Activated CD8-positive, alpha-beta memory T cell treated with anti-CD3 and anti-CD28 coated beads, Interleukin-2, amount 10 ng/mL, durations not matched to agents 7 days and 5 days (primary cell): Measurements from ENCODE around the gene ME2. TPM values are rescaled to one million over a fixed set of nuclear protein-coding genes. Genes with fewer than 3 reads are reported as not detected.
"Not testable (repeated sequence)": the region's sequence is repeated elsewhere in the genome, so short reads cannot be mapped to it uniquely, and the experiment has no call there.

Experiments used
- ATAC-seq: fragments of 150-1000 bp; cut with Tn5 transposase; one replicate; pipeline ENCODE4 v1.10.0; 2021; ENCODE audit warnings: moderate library complexity
- CTCF ChIA-PET: fragments of 350-600 bp; sonication (Branson Sonifier 250); formaldehyde crosslinking; loops from one replicate; lab custom pipeline; 2021; ENCODE audit warnings: antibody characterized with exemption; lab: Charles Lee
- DNase-seq: peaks from one replicate; pipeline ENCODE4 v3.0.0-alpha.2; 2020
- H3K27ac Mint-ChIP-seq: one replicate; pipeline ENCODE4 v1.8.0; 2021; ENCODE audit warnings: mild to moderate bottlenecking, mixed read lengths
- H3K27me3 Mint-ChIP-seq: one replicate; pipeline ENCODE4 v1.8.0; 2021; ENCODE audit warnings: mixed read lengths
- H3K36me3 Mint-ChIP-seq: one replicate; pipeline ENCODE4 v1.8.0; 2021; ENCODE audit warnings: mild to moderate bottlenecking, mixed read lengths
- H3K4me1 Mint-ChIP-seq: one replicate; pipeline ENCODE4 v1.8.0; 2021; ENCODE audit warnings: mixed read lengths
- H3K4me3 Mint-ChIP-seq: one replicate; pipeline ENCODE4 v1.8.0; 2021; ENCODE audit warnings: mild to moderate bottlenecking, moderate library complexity, mixed read lengths
- H3K9me3 Mint-ChIP-seq: one replicate; pipeline ENCODE4 v1.8.0; 2022; ENCODE audit warnings: low read depth, mixed read lengths
- total RNA-seq, 2 experiments: library from RNA; stranded (reverse); gene quantifications; one replicate each; pipeline ENCODE4 v1.2.3, GENCODE V29; 2021

Gene ME2
- total RNA-seq, 2 experiments from 2014 or later: 77.2 to 86.9 TPM

GRCh38 chr18:50973367-50974126 is 94.6 kb downstream of the ME2 start:
- DNase-seq (no peak), ATAC-seq (no peak)
- no peaks in the 10 kb centered on the region for H3K27me3 Mint-ChIP-seq
- H3K9me3 Mint-ChIP-seq: peaks cover 15% of the 10 kb centered on the region
- CTCF ChIA-PET: no interaction called here
- peaks cover 48% of the 10 kb centered on the region for H3K36me3 Mint-ChIP-seq
- H3K4me1 Mint-ChIP-seq: peaks cover 16% of the 10 kb centered on the region
- no peak overlapping the region for H3K27ac Mint-ChIP-seq
- no peak overlapping the region for H3K4me3 Mint-ChIP-seq

- ATAC-seq (no peak), DNase-seq (no peak)
- H3K4me3 Mint-ChIP-seq: no peak overlapping the region
- H3K27me3 Mint-ChIP-seq: no peaks in the 10 kb centered on the region
- peaks cover 57% of the 10 kb centered on the region for H3K36me3 Mint-ChIP-seq
- no peak overlapping the region for H3K27ac Mint-ChIP-seq
- H3K4me1 Mint-ChIP-seq: peaks cover 2% of the 10 kb centered on the region
- CTCF ChIA-PET: no interaction called here
- peaks cover 17% of the 10 kb centered on the region for H3K9me3 Mint-ChIP-seq
Observed at GRCh38 chr18:50977037-50977760, 98.3 kb downstream of the ME2 start.

GRCh38 chr18:50981381-50981780 is 102.5 kb downstream of the ME2 start:
- DNase-seq (no peak), ATAC-seq (no peak)
- Mint-ChIP-seq H3K27ac (no peak overlapping the region), H3K27me3 (no peaks in the 10 kb centered on the region), H3K36me3 (peaks cover 49% of the 10 kb centered on the region), H3K4me1 (no peaks in the 10 kb centered on the region), H3K4me3 (no peak overlapping the region), H3K9me3 (peaks cover 8% of the 10 kb centered on the region)
- CTCF ChIA-PET: interaction anchor here (0.6 kb wide), 1 partner anchor 135 kb away, joined by 3 read pairs; no protein-coding TSS in a partner anchor

GRCh38 chr18:50982086-50982801 is 103.3 kb downstream of the ME2 start:
- DNase-seq (no peak), ATAC-seq (no peak)
- Mint-ChIP-seq H3K9me3 (peaks cover 5% of the 10 kb centered on the region), H3K27ac (no peak overlapping the region), H3K4me3 (no peak overlapping the region), H3K4me1 (no peaks in the 10 kb centered on the region), H3K36me3 (peaks cover 41% of the 10 kb centered on the region), H3K27me3 (no peaks in the 10 kb centered on the region)
- CTCF ChIA-PET: no interaction called here

- Mint-ChIP-seq H3K27ac (no peak overlapping the region), H3K27me3 (no peaks in the 10 kb centered on the region), H3K4me1 (no peaks in the 10 kb centered on the region), H3K36me3 (peaks cover 38% of the 10 kb centered on the region), H3K9me3 (peaks cover 3% of the 10 kb centered on the region), H3K4me3 (no peak overlapping the region)
- ATAC-seq (no peak), DNase-seq (no peak)
- CTCF ChIA-PET: no interaction called here
Observed at GRCh38 chr18:50982802-50983179, 103.9 kb downstream of the ME2 start.

GRCh38 chr18:50986360-50987087 is 107.6 kb downstream of the ME2 start:
- Mint-ChIP-seq H3K27me3 (no peaks in the 10 kb centered on the region), H3K4me3 (no peak overlapping the region), H3K4me1 (no peaks in the 10 kb centered on the region), H3K9me3 (no peaks in the 10 kb centered on the region), H3K27ac (no peak overlapping the region), H3K36me3 (peaks cover 18% of the 10 kb centered on the region)
- CTCF ChIA-PET: interaction anchor here (0.8 to 1.2 kb wide), 2 partner anchors 65 to 70 kb away, joined by 3 read pairs; no protein-coding TSS in a partner anchor
- no peak for DNase-seq
- no peak for ATAC-seq

- H3K4me3 Mint-ChIP-seq: no peak overlapping the region
- DNase-seq (no peak), ATAC-seq (no peak)
- no peaks in the 10 kb centered on the region for H3K27me3 Mint-ChIP-seq
- H3K27ac Mint-ChIP-seq: no peak overlapping the region
- no peaks in the 10 kb centered on the region for H3K4me1 Mint-ChIP-seq
- peaks cover 17% of the 10 kb centered on the region for H3K36me3 Mint-ChIP-seq
- H3K9me3 Mint-ChIP-seq: no peaks in the 10 kb centered on the region
- CTCF ChIA-PET: interaction anchor here (0.8 kb wide), 1 partner anchor 70 kb away, joined by 3 read pairs; no protein-coding TSS in a partner anchor
Observed at GRCh38 chr18:50987261-50987660, 108.3 kb downstream of the ME2 start.

GRCh38 chr18:50989711-50990110 is 110.8 kb downstream of the ME2 start:
- CTCF ChIA-PET: no interaction called here
- H3K36me3 Mint-ChIP-seq: peaks cover 8% of the 10 kb centered on the region
- H3K4me3 Mint-ChIP-seq: no peak overlapping the region
- no peaks in the 10 kb centered on the region for H3K27me3 Mint-ChIP-seq
- no peaks in the 10 kb centered on the region for H3K4me1 Mint-ChIP-seq
- DNase-seq: no peak
- no peak for ATAC-seq
- no peaks in the 10 kb centered on the region for H3K9me3 Mint-ChIP-seq
- no peak overlapping the region for H3K27ac Mint-ChIP-seq

GRCh38 chr18:50992351-50992762 is 113.4 kb downstream of the ME2 start:
- Mint-ChIP-seq H3K9me3 (no peaks in the 10 kb centered on the region), H3K27me3 (no peaks in the 10 kb centered on the region), H3K4me1 (no peaks in the 10 kb centered on the region), H3K27ac (no peak overlapping the region), H3K36me3 (peaks cover 3% of the 10 kb centered on the region), H3K4me3 (no peak overlapping the region)
- CTCF ChIA-PET: no interaction called here
- DNase-seq (no peak), ATAC-seq (no peak)

- Mint-ChIP-seq H3K4me3 (no peak overlapping the region), H3K27ac (no peak overlapping the region), H3K27me3 (no peaks in the 10 kb centered on the region), H3K36me3 (peaks cover 2% of the 10 kb centered on the region), H3K9me3 (no peaks in the 10 kb centered on the region), H3K4me1 (no peaks in the 10 kb centered on the region)
- DNase-seq: no peak
- CTCF ChIA-PET: no interaction called here
- ATAC-seq: no peak
Observed at GRCh38 chr18:50994031-50994430, 115.1 kb downstream of the ME2 start.

- H3K4me1 Mint-ChIP-seq, H3K9me3 Mint-ChIP-seq, ATAC-seq, H3K27me3 Mint-ChIP-seq, CTCF ChIA-PET, DNase-seq, H3K27ac Mint-ChIP-seq, H3K4me3 Mint-ChIP-seq, H3K36me3 Mint-ChIP-seq: not testable (repeated sequence)
Observed at GRCh38 chr18:51003174-51003573, 124.3 kb downstream of the ME2 start.
